HG02763 (cell line): ENCODE results near the gene SIRT6.
"Not testable (repeated sequence)": the region's sequence is repeated elsewhere in the genome, so short reads cannot be mapped to it uniquely, and the experiment has no call there.

Source experiments
- ATAC-seq: cut with Tn5 transposase; IDR thresholded peaks from one replicate; pipeline ENCODE4 v1.9.1; 2021; ENCODE audit warnings: mild to moderate bottlenecking, moderate library complexity; ENCODE audit not compliant: unreplicated experiment

SIRT6 gene

GRCh38 chr19:4138445-4138844, 43.9 kb downstream of the SIRT6 start:
- no peak for ATAC-seq

DNA sequence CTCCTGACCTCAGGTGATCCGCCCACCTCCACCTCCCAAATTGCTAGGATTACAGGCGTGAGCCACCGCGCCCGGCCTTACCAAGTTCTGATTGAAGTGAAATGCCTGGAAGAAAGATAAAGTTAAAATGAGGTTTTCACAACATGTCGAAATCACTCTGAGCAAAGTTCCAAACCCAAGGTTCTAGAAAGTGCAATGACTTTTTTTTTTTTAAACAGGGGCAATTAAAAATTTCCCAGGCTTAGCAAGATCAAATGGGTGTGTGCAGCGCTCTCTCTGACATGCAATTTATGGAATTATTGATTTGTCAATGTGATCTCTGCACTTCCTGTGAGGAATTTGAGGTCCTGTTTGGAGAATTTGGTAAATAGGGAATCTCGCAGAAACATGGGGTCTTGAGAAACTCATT, 45.7 kb downstream of the SIRT6 start:
- ATAC-seq, result no peak

GRCh38 chr19:4135386-4135785, 47.0 kb downstream of the SIRT6 start:
- ATAC-seq, result not testable (repeated sequence)

DNA sequence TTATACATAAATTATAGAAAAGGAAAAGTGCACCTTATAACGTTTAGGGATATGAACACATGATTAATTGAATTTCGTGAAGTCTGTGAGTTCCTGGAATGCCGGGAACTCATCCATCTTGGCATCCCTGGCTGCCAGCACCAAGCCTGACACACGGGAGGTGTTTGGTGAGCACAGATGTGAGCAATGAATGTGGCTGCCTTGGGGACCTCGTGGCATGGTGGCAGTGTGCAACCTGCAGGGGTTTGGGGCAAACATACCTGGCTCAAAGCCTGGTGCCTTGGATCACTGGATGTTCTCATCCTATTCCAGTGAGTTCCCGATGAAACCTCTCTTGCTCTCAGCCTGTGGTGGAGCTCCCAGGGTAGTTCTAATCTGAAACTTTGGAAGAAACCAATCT, 48.0 kb downstream of the SIRT6 start:
- ATAC-seq, result no peak

DNA sequence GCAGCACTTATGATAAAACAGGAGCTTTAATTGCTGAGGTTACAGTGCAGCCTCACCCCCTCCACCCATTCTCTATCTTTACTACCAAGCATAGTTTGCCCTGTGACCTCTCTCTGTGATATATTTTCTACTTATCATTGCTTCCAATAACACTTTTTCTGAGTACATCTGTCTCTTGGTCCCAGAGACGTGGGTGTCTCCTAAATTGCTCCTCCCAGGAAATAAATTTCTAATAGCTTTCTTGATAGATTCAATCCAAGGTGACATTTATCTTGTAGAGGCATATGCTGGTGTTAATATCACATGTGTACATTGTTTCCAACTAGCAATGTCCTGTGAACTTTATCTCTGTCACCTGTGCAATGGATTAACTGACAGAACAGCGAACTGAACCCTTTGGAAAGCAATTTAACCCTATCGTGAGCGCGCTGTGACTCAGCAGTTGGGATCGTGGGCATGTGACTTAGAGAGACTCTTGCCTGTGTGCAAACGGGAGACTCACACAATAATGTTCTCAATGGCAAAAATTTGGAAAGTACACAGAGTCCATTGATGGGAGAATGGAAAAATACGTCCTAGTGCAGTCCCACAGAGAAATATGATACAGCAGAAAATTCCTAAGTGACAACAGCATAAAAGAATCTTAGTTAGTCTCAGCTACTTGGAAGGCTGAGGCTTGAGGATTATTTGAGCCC, 51.5 kb downstream of the SIRT6 start:
- ATAC-seq, result no peak

GRCh38 chr19:4129050-4129449, 53.3 kb downstream of the SIRT6 start:
- ATAC-seq, result not testable (repeated sequence)

DNA sequence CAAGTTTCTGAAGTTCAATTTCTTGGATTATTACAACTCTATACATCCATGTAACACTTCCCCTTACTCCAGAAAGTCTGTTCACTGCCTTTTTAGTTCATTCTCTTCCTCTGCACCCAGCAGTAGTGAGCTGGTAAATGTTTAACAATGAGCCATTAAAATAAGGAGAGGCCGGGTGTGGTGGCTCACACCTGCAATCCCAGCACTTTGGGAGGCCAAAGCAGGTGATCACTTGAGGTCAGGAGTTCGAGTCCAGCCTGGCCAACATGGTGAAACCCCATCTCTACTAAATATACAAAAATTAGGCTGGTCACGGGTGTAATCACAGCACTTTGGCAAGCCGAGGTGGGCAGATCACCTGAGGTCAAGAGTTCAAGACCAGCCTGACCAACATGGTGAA, 55.0 kb downstream of the SIRT6 start:
- not testable (repeated sequence) for ATAC-seq

DNA sequence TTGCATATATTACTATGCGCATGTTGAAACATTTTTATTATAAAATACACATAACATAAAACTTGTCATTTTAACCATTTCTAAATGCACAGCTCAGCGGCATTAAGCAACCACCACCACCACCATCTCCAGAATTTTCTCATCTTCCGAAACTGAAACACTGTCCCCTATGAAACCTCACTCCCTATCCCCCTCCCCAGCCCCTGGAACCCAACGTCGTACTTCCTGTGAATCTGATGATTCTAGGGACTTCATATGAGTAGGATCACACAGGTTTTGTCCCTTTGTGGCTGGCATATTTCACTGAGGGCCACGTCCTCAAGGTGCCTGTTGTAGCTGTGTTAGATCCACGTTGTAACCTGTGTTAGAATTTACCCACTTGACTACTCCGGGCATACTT, 57.7 kb downstream of the SIRT6 start:
- no peak for ATAC-seq
